GM12873 (cell line): ENCODE results near the gene NDUFS4.

Experiments used
- TF ChIP-seq, protein P1 (sequence below): IDR thresholded peaks from 2 replicates; pipeline ENCODE4 v1.5.1; 2012; ENCODE audit warnings: low read depth, mild to moderate bottlenecking, moderate library complexity, low read length, control low read depth; ENCODE audit not compliant: insufficient read depth; ENCODE audit errors: missing control alignments

Gene NDUFS4

DNA sequence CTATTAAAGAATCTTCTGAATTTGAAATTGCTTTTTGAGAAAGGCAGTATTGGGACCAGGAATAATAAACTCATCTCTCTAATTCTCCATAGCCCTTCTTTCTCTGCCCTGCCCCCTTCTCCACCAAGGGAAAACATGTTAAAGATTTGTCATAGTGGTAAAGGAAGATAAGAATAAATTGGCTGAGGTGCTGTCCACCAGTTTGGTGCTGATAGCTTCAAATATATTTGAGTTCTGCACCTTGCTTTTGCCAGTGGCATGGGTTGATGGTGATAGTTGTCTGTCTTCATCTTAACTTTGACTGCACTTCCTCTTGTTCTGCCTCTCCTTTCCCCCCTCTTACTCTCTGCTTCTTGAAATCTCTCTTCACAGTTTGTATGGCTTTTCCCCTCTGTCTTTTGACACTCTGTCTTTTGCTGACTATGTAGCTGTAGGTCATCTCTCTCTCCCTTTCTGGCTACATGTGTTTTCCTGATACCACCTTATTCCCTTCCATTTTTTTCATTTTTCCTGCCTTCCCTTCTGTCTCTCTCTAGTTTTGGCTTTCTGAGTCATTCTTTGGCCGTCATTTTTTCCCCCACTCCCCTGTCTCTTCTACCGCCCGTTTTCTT, 56.6 kb downstream of the NDUFS4 start:
- TF ChIP-seq, protein P1, sequence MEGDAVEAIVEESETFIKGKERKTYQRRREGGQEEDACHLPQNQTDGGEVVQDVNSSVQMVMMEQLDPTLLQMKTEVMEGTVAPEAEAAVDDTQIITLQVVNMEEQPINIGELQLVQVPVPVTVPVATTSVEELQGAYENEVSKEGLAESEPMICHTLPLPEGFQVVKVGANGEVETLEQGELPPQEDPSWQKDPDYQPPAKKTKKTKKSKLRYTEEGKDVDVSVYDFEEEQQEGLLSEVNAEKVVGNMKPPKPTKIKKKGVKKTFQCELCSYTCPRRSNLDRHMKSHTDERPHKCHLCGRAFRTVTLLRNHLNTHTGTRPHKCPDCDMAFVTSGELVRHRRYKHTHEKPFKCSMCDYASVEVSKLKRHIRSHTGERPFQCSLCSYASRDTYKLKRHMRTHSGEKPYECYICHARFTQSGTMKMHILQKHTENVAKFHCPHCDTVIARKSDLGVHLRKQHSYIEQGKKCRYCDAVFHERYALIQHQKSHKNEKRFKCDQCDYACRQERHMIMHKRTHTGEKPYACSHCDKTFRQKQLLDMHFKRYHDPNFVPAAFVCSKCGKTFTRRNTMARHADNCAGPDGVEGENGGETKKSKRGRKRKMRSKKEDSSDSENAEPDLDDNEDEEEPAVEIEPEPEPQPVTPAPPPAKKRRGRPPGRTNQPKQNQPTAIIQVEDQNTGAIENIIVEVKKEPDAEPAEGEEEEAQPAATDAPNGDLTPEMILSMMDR: no peak

DNA sequence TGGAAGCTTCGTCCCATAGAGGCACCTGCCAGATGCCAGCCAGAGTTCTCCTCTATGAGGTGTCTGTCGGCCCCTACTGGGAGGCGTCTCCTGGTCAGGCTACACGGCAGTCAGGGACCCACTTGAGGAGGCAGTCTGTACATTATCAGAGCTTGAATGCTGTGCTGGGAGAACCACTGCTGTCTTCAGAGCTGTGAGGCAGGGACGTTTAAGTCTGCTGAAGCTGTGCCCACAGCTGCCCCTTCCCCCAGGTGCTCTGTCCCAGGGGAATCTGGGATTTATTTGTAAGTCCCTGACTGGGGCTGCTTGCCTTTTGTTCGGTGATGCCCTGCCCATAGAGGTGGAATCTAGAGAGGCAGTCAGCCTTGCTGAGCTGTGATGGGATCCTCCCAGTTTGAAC, 70.8 kb downstream of the NDUFS4 start:
- TF ChIP-seq, protein P1: no peak

DNA sequence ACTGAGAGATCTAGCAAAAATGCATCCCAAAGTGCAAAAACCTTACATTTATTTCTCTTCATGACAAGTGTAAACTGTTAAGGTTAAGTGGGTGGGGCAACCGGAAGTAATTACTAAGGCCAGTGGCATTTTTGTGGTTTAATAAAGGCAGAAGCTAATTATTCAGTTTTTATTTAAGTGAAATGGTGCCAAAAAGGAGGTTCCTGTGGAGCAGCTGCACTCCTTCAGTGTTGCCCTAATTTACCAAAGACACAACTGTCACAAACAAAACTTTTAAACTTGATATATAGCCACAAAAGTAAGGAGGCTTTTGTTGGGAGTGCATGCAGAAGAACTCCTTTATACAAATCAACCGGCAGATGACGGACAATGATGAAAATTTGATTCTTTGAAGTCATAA, 81.6 kb downstream of the NDUFS4 start:
- TF ChIP-seq, protein P1: no peak

DNA sequence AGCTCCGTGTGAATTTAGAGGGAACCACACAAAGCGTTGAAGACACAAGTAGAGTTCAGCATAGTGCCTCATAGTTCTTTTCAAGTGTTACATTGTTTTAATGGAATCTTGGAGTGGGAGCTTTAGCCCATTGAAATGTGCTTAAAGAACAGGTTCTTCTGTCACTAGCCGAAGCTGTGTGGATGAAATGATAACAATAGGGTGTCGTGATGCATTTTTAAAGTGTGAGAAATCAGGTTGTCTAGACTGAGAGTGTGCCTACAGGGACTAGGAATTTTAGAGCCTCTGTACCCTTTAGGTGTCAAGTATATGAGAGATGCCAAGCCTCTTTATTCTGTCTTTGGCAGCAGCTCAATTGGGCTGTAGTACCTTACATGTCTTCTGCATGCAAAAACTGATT, 83.0 kb downstream of the NDUFS4 start:
- TF ChIP-seq, protein P1: no peak

DNA sequence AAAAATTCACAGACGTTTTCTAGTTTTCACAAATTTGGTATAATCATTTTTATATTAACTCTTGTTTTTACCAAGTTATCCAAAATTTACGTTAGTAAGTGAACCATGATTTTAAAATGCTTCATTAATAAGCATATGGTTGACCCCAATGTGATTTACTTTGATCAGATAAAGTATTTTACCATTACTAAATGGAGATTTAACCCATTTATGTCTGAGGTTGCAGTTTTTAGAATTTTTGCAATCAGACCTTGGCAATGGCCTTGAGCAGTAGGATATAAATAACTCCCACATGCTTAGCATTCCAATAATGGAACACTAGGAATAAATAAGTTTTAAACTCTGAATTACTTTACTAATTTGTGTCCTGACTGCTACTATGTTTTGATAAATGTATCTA, 84.6 kb downstream of the NDUFS4 start:
- TF ChIP-seq, protein P1: no peak

DNA sequence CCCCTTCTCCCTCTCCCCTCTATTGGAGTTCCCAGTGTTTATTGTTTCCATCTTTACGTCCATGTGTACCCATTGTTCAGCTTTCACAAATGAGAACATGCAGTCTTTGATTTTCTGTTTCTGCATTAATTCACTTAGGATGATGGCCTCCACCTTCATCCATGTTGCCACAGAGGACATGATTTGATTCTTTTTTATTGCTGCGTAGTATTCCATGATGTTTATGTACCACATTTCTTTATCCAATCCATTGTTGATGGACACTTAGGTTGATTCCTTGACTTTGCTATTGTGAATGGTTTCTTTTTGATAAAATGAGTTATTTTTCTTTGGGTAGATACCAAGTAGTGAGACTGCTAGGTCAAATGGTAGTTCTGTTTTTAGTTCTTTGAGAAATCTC, 88.9 kb downstream of the NDUFS4 start:
- TF ChIP-seq, protein P1: no peak

DNA sequence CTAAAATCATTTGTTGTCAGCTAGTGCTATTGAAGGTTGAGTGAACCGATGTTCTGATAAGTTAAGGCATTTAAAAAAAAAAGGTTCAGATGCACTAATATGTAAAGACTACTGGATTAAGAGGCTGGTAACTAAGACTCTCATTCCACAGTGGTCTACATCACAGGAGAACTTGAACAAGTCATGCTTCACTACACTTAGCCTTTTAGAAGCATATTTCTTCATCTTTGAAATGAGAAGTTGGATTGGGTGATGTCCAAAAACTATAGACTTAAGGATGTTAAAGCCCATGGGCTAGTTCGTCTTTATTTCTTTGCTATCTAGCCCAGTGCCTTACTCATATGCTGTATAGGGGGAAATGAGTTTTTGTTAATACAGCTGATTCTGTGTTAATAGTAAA, 107.2 kb downstream of the NDUFS4 start:
- TF ChIP-seq, protein P1: no peak
